ENCODE data around the gene ECHS1. TPM values are rescaled to one million over a fixed set of nuclear protein-coding genes. Genes with fewer than 3 reads are reported as not detected.
"Not testable (repeated sequence)": the region's sequence is repeated elsewhere in the genome, so short reads cannot be mapped to it uniquely, and the experiment has no call there.

The ECHS1 gene
- total RNA-seq, 1 donor from 2014 or later = 106 TPM

- DNase-seq (ENCODE audit: extremely low spot score, unreplicated experiment) = no peak
- Mint-ChIP-seq H3K4me1 (ENCODE audit: unreplicated experiment) (peaks cover 9% of the 10 kb centered on the region), H3K9me3 (no peaks in the 10 kb centered on the region), H3K36me3 (peaks cover 5% of the 10 kb centered on the region), H3K4me3 (no peak overlapping the region), H3K27me3 (no peaks in the 10 kb centered on the region), H3K27ac (no peak overlapping the region)
- TF ChIP-seq CTCF (conservative IDR thresholded peaks at IDR 0.05) = no peak
These were observed 18.1 kb upstream of the ECHS1 start for GRCh38 chr10:133391249-133391635.

- H3K4me1 Mint-ChIP-seq (ENCODE audit: unreplicated experiment) = peaks cover 9% of the 10 kb centered on the region
- H3K36me3 Mint-ChIP-seq = peaks cover 8% of the 10 kb centered on the region
- TF ChIP-seq CTCF (conservative IDR thresholded peaks at IDR 0.05) = no peak
- DNase-seq (ENCODE audit: extremely low spot score, unreplicated experiment) = no peak
- H3K27ac Mint-ChIP-seq = no peak overlapping the region
- H3K4me3 Mint-ChIP-seq = no peak overlapping the region
- no peaks in the 10 kb centered on the region for H3K27me3 Mint-ChIP-seq
- no peaks in the 10 kb centered on the region for H3K9me3 Mint-ChIP-seq
These were observed 17.6 kb upstream of the ECHS1 start for GRCh38 chr10:133390597-133391248.

- Mint-ChIP-seq H3K4me3 (no peak overlapping the region), H3K9me3 (no peaks in the 10 kb centered on the region), H3K27me3 (no peaks in the 10 kb centered on the region), H3K27ac (no peak overlapping the region), H3K4me1 (ENCODE audit: unreplicated experiment) (no peaks in the 10 kb centered on the region), H3K36me3 (peaks cover 5% of the 10 kb centered on the region)
- no peak for DNase-seq (ENCODE audit: extremely low spot score, unreplicated experiment)
- TF ChIP-seq CTCF (conservative IDR thresholded peaks at IDR 0.05) = no peak
These were observed 16.0 kb upstream of the ECHS1 start for GRCh38 chr10:133388973-133389818.

DNA sequence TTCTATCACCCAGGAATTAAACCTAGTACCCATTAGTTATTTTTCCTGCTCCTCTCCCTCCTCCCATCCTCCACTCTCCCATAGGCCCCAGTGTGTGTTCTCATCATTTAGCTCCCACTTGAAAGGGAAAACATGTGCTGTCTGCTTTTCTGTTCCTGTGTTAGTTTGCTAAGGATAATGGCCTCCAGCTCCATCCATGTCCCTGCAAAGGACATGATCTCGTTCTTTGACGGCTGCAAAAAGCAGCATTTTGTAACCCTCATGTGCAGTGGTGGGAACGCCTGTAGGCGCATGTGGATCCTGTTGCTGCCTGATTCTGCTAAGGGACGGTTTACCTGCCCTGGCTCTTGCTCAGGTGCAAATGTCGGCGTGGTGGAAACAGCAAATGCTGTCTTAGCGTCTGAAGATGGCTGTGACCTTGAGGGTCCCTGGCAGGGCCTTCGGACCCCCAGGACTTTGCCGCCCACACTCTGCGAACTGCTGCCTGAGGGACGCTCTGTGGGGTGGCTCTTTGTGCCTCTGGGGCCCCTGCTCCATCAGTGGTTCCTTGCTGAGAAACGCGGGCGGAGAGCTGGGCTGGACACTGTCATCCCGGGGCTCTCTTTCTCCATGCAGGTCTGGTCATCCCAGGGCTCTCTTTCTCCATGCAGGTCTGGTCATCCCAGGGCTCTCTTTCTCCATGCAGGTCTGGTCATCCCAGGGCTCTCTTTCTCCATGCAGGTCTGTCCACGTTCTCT, 15.2 kb upstream of the ECHS1 start:
- Mint-ChIP-seq H3K36me3 (peaks cover 5% of the 10 kb centered on the region), H3K27ac (no peak overlapping the region), H3K4me3 (no peak overlapping the region), H3K27me3 (no peaks in the 10 kb centered on the region), H3K4me1 (ENCODE audit: unreplicated experiment) (no peaks in the 10 kb centered on the region), H3K9me3 (no peaks in the 10 kb centered on the region)
- DNase-seq (ENCODE audit: extremely low spot score, unreplicated experiment) = no peak
- TF ChIP-seq CTCF (conservative IDR thresholded peaks at IDR 0.05) = no peak

DNA sequence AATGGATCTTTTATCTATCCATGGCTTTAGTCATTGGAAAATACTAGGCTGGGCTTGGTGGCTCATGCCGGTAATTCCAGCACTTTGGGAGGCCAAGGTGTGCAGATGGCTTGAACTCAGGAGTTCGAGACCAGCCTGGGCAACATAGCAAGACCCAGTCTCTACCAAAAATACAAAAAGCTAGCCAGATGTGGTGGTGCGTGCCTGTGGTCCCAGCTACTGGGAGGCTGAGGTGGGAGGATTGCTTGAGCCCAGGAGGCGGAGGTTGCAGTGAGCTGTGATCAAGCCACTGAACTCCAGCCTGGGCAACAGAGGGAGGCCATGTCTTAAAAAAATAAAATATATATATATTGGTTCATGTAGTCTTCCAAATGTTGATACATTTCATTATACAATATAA, 13.8 kb upstream of the ECHS1 start:
- not testable (repeated sequence) for H3K27me3 Mint-ChIP-seq; H3K9me3 Mint-ChIP-seq; H3K4me1 Mint-ChIP-seq (ENCODE audit: unreplicated experiment); H3K27ac Mint-ChIP-seq; DNase-seq (ENCODE audit: extremely low spot score, unreplicated experiment); H3K36me3 Mint-ChIP-seq; H3K4me3 Mint-ChIP-seq

GRCh38 chr10:133385214-133385613, 12.1 kb upstream of the ECHS1 start:
- Mint-ChIP-seq H3K27me3 (no peaks in the 10 kb centered on the region), H3K36me3 (peaks cover 5% of the 10 kb centered on the region), H3K4me1 (ENCODE audit: unreplicated experiment) (no peaks in the 10 kb centered on the region), H3K4me3 (no peak overlapping the region), H3K27ac (no peak overlapping the region), H3K9me3 (no peaks in the 10 kb centered on the region)
- no peak for DNase-seq (ENCODE audit: extremely low spot score, unreplicated experiment)
- TF ChIP-seq CTCF (conservative IDR thresholded peaks at IDR 0.05) = no peak
